GM04504 (cell line): ENCODE results near the gene GTPBP10.

Experiments used
- DNase-seq: peaks from one replicate; pipeline ENCODE4 v3.0.0-alpha.2; 2012; ENCODE audit warnings: low read depth

Gene GTPBP10

DNA sequence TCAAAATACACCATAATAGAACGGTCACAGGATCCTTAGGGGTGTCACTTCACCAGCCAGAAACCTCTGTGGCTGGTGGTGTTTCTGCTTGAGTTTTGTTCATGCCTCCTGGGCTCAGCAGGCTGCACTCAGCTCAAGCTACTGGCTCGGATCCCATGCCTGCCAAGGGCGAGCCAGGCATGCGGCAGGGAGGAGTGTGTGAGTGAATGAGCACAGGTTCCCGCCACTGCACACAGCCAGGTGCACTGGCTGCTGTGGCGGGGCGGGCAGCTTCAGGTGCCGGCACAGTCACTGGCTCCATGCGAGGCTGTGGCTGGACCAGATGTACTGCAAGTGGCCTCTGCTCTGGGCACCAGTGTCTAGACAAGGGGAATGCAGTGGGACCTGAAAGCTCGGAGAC is 86.2 kb downstream of the GTPBP10 start:
- DNase-seq: no peak

DNA sequence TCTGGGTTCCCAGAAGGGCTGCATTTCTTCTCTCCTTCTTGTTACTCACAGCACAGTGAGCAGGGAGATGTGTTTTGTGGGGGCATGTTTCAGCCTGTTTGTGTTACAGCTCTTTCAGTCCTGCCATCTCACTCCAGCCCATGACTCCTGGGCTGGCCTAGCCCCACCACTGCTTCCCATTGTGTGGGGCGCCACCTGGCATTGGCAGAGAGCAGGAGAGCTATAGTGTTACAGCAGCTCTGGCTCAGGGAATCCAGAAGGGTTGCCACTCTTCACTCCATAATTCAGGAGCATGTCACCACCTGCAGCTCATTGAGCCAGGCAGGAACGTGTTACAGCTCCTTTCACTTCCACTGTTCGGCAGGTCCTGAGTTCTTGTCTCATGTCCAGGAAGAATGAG is 86.7 kb downstream of the GTPBP10 start:
- DNase-seq: no peak
